Right lobe of liver (tissue), 4 donors: Measurements from ENCODE around the gene ROPN1L.

Experiments used
- CTCF ChIP-seq, 4 donors: fragments of 200-600 bp in 3 of 4; fragments of 450-650 bp in 1 of 4; IDR thresholded peaks; one replicate each; pipeline versions ENCODE4 v1.5.1 to v1.8.0; 2016 to 2022; ENCODE audit warnings: antibody characterized with exemption in 4 of 4, mild to moderate bottlenecking in 2 of 4
- POLR2A ChIP-seq: fragments of 450-650 bp; IDR thresholded peaks from one replicate; pipeline ENCODE4 v1.6.1; 2017; ENCODE audit warnings: antibody characterized with exemption, mild to moderate bottlenecking
- donor health status: DM: no; HTN: no; CAD: no.
- donor health status: DM: no; HTN: no; CAD: no.
- donor health status: DM: no; HTN: yes; CAD: no.

DNA sequence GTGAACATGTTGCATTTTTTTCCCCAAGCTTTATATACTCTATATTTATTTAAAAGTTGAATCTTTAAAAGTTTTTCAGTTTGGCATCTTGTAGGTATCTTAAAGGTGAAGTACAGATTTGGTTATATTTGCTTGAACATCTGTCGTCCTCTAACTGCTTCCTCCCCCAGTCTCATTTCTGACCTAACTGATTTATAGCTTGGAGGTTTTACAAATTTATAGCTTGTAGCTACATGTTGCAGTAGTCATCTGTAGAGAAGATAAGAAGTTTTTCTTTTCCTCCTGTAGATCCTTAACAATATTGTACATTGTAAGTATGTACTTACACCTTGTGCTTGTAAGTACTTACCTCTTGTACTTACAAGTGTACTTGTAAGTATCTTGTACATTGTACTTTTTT is 31.0 kb upstream of the ROPN1L start:
- TF ChIP-seq CTCF (IDR thresholded peaks at IDR 0.05) (no peak), POLR2A (no peak)
